DMS53 treated with DMSO at 0.1 percent for 48 hours (cell line): ENCODE data around the gene CYTH1.

Experiments
- DNase-seq: peaks from one replicate; lab custom pipeline; 2025; ENCODE audit not compliant: unreplicated experiment; lab: John Stamatoyannopoulos, UW

CYTH1 gene

GRCh38 chr17:78654325-78654724, 127.7 kb downstream of the CYTH1 start:
- no peak for DNase-seq

GRCh38 chr17:78653382-78653781, 128.7 kb downstream of the CYTH1 start:
- no peak for DNase-seq

- DNase-seq = no peak
These were observed 129.2 kb downstream of the CYTH1 start for GRCh38 chr17:78652913-78653312.

- DNase-seq = no peak
These were observed 130.0 kb downstream of the CYTH1 start for GRCh38 chr17:78652024-78652423.

GRCh38 chr17:78651554-78651953, 130.5 kb downstream of the CYTH1 start:
- DNase-seq = no peak

- DNase-seq = peak; percentile 22
These were observed 131.9 kb downstream of the CYTH1 start for GRCh38 chr17:78650093-78650715.

- no peak for DNase-seq
These were observed 133.8 kb downstream of the CYTH1 start for GRCh38 chr17:78648293-78648692.

GRCh38 chr17:78647032-78647431, 135.0 kb downstream of the CYTH1 start:
- no peak for DNase-seq

GRCh38 chr17:78645421-78646295, 136.4 kb downstream of the CYTH1 start:
- DNase-seq = peak; percentile 30

- no peak for DNase-seq
These were observed 137.1 kb downstream of the CYTH1 start for GRCh38 chr17:78644931-78645351.

GRCh38 chr17:78644224-78644623, 137.8 kb downstream of the CYTH1 start:
- DNase-seq = no peak

GRCh38 chr17:78643326-78643725, 138.7 kb downstream of the CYTH1 start:
- no peak for DNase-seq

GRCh38 chr17:78642707-78643106, 139.4 kb downstream of the CYTH1 start:
- DNase-seq = no peak

GRCh38 chr17:78641666-78642065, 140.4 kb downstream of the CYTH1 start:
- DNase-seq = no peak

GRCh38 chr17:78641243-78641642, 140.8 kb downstream of the CYTH1 start:
- DNase-seq = no peak

- no peak for DNase-seq
These were observed 141.4 kb downstream of the CYTH1 start for GRCh38 chr17:78640700-78641099.

- no peak for DNase-seq
These were observed 144.2 kb downstream of the CYTH1 start for GRCh38 chr17:78637643-78638420.

GRCh38 chr17:78637146-78637545, 144.9 kb downstream of the CYTH1 start:
- DNase-seq = no peak

GRCh38 chr17:78634154-78634553, 147.9 kb downstream of the CYTH1 start:
- DNase-seq = no peak

GRCh38 chr17:78629436-78629995, 152.6 kb downstream of the CYTH1 start:
- no peak for DNase-seq
